CD4-positive, alpha-beta T cell treated with Interleukin-1 beta for 1 hour (primary cell): ENCODE data around the gene FER.
"Not testable (repeated sequence)": the region's sequence is repeated elsewhere in the genome, so short reads cannot be mapped to it uniquely, and the experiment has no call there.

Experiments
- DNase-seq, 2 donors: peaks; one replicate each; pipeline ENCODE4 v3.0.0-alpha.2; 2020 to 2022

The FER gene

DNA sequence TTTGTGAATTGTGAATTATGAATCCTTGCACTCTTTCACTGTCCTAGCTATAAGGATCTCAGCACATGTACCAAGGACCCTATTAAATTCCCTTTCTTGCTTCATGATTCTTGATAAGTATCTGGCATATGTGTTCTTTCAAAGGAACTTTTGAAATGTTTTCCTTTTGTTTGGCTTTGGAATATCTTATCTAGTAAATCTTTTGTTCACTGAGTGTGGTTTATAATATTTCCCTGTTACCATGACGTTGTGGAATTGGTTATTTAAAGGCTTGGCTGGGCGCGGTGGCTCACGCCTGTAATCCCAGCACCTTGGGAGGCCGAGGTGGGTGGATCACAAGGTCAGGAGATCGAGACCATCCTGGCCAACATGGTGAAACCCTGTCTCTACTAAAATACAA lies 151.5 kb downstream of the FER start:
- not testable (repeated sequence) for DNase-seq

- DNase-seq, result no peak
Observed at GRCh38 chr5:108900668-108901067, 153.0 kb downstream of the FER start.

DNA sequence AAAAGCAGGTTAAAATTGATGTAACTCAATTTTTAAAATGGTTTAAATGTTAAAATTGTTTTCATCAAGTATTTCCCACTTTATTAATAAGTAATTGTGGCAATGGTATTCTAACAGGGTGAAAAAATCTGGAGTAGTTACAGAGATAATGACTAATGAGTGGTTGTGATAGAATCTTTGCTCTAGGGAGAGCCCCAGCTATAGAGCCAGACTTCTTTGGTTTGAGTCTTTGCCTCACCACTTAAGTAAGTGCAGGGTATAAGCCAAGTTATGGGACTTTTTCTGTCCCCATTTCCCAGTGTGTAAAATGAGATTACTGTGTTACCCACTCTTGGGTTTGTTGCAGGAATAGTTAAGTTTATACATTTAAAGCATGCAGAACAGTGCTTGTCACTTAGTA lies 158.1 kb downstream of the FER start:
- DNase-seq, result no peak

GRCh38 chr5:108910627-108911026 lies 162.9 kb downstream of the FER start:
- DNase-seq, result no peak

GRCh38 chr5:108911055-108911454 lies 163.4 kb downstream of the FER start:
- no peak for DNase-seq

DNA sequence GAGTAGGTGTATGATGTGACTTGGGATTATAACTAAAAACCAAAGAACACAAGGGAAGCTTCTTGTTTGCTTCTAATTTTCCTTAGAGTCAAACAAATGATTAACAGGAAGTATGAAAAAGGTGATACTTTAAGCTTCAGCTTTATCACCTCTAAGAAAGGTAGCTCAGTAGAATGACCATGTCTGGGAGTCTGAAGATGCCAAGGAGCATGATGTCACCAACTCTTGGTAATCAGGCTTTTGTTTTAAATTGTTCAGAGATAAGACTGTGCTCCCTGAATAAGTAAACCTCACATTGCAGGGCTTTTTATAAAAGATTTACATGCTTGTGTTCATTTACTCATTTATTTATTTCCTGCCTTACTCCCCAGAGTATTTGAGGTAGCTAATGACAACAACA lies 169.9 kb downstream of the FER start:
- no peak for DNase-seq

DNA sequence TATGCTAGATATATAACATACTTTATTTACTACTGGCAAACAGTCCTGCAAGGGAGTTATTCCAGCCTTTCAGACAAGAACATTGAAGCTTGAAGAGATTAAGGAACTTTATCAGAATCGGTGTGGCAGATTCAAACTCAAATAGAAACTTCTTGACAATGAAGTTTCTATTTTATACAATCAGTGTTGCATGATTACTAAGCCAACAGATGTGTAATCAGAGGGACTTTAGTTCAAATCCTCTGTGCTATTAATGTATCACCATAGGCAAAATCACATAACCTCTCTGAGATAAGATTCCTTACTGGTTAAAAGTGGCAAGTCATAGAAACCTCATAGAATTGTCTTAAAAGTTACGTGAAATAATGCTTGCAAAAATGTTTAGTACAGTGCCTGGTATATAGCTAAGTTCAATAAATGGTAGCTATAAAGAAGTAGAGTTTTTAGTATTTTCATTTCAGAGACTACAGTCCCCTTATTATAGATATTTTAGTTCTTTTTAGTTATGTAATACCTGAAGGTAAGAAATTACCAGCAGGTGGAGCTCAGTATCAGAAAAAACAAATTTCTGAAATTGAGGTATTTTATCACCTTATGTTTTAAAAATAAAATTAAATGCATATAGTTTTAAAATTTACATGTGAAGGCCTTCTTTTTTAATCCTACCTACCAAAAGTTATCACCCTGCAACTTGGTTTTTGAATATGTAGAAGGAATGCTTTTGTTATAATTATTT lies 172.1 kb downstream of the FER start:
- no peak for DNase-seq

DNA sequence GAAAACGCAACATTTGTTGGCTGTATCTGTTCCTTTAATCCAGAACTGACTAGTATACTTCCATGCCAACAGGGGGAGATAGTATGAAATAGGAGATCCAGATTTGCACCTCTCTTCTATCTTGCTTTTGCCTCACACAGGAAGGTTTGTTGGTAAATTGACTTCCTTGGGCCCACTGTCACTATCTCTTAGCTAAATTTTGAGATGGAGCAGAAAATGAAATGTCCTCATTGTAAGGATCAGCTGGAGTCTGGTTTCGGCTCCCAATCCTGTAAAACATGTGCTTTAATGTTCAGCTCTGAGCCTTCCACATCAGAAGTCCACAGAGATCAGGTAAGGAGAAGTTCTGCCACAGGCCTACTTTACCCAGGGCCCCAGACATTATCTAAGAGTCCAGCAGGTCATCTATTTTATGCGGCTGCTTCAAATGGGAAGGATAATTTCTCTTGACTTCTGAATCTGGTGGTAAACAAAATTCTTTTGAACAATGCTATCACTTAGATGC lies 176.8 kb downstream of the FER start:
- no peak for DNase-seq

- no peak for DNase-seq
Observed at GRCh38 chr5:108925073-108925472, 177.4 kb downstream of the FER start.

- no peak for DNase-seq
Observed at GRCh38 chr5:108930107-108930506, 182.4 kb downstream of the FER start.

DNA sequence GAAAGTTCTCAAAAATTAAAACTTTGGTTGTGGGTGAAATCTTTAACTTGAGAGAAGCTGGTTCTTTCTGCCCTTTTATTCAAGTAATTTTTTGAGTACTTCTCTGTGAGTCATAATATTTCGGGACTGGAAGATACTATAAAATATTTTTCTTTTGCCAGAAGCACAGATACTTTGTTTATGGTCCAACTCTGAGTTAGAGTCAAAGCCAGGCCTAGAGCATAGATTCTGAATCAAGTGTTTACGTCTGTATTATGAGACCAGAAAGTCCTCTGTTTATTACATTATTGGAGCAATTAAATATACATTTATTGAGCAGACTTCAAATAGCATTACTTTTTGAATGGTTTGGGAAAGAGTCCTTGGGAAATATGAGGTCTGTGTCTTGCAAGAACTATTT lies 187.9 kb downstream of the FER start:
- no peak for DNase-seq

DNA sequence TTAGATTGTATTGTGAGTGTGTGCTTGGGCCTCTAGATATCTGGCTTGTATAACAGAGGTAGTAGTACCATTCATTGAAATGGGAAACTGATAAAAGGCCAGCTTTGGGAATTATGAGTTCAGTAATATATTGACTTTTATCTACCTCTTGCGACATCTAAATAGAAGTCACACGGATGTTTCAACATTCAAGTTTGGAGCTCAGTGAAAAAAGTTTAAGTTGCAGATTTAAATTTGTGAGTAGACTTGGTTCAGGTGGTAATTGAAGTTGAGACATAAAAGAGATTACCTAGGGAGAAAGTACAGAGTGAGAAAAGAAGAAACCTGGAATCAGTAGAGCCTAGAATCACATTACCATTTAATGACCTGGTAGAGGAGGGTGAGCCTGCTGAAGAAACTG lies 189.5 kb downstream of the FER start:
- no peak for DNase-seq

DNA sequence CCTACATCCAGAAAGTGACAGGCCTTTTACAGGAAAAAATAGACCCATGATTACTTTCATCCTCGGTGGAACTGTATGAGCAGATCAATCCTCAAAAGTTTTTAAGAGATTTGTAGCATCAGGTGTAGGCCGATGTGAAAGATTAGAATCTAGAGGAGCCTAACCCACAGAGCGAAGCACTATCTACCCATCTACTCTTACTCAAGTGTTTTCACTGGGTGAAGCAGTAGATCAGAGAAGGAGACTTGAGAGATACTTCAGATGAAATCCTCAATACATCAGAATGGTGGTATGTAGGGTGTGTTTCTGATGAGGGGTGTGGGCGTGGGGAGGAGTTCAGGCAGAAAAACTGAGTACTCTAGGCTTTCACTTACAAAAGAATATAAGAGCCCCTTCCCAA lies 192.8 kb downstream of the FER start:
- DNase-seq, result no peak

DNA sequence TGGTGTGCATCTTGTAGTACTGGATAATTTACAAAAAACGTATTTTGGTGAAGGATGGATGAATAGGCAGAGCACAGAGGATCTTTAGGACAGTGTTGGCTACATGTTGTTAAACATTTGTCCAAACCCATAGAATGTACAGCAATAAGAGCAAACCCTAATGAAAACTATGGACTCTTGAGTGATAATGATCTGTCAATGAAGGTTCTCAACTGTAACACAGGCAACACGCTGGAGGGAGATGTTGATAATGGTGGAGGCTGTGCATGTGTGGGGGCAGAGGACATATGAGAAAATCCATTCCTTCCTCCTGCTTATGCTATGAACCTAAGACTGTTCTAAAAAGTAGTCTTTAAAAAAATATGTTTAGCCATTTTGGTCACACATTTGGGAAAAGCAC lies 194.0 kb downstream of the FER start:
- no peak for DNase-seq

DNA sequence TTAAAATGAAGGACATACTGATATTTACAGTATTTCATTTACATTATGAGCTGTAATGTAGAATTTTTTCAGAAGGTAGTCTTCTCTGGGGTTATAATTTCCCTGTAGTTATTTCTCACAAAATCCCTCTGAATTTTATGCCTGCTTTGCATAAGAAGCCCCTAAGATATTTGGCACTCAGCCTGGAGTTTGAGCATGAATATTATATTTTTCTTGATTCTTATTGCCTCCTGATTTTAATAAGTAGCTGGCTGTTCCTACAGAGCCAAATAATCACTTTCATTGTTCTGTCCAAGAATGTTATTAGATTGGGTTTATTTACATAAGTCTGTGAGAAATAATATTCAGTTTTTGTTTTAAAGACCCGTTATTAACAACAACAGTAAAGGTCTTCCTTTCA lies 195.0 kb downstream of the FER start:
- no peak for DNase-seq

DNA sequence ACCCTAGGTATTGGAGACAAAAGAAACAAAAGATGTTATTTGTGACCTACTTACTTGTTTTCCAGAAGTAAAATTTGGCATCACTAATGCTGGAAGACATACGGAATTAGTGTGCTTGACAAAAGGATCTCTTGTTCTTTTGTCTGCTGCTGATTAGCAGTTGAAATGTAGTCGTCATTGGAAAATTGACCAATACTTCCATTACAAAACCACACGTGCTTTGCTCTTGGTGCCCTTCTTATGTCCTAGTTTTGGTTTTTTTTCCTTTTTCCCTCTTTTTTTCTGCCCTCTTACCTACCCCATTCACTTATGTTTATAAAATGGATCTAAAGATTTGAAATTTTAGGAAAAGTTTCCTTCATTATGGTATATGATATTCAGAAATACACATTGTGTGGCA lies 197.4 kb downstream of the FER start:
- no peak for DNase-seq

GRCh38 chr5:108946008-108946407 lies 198.3 kb downstream of the FER start:
- DNase-seq, result no peak

GRCh38 chr5:108947164-108947563 lies 199.5 kb downstream of the FER start:
- no peak for DNase-seq

DNA sequence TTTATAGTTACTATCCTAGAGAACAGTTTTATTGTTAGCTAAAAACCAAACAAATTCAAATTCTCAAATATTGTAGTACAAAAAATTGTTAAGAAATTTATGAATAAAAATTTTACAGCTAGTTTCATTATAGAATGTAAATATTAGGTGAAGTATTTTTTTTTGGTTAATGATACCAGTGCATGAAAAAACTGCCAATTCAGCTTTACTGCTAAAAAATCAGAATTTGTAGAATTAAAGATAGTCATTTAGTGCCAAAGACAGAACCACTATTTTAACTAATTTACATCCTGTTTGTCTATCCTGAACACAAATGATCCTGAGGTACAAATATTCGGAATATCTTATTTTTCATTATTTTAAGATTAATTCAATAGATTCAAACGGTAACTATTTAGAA lies 202.6 kb downstream of the FER start:
- no peak for DNase-seq

GRCh38 chr5:108953940-108954339 lies 206.2 kb downstream of the FER start:
- DNase-seq, result no peak

DNA sequence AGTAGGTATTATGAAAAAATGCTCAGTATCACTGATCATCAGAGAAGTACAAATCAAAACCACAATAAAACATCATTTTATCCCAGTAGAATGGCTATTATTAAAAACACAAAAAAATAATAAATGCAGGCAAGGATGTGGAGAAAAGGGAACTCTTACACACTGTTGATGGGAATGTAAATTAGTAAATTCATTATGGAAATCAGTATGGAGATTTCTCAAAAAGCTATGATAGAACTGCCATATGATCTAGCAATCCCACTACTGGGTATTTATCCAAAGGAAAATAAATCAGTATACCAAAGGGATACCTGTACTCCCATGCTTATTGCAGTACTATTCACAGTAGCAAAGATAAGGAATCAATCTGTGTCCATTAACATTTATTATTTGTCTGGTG lies 209.6 kb downstream of the FER start:
- no peak for DNase-seq

DNA sequence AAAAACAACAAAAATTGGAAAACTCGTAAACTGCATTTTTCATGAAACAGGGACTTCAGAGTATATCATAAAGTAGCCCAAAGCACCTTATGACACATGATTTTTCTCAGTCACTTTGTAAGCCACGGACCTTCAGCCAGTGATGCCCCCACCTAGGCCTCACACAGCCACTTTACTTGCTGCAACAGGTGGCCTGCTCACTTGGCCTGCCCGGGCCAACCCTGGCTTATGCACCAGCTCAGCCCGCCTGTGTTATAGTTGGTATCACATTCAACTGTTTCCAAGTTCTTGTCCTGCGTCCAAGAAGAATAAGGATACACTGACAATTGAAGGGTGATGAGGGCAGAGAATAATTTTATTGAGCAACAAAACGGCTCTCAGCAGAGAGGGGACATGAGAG lies 219.2 kb downstream of the FER start:
- DNase-seq, result no peak

DNA sequence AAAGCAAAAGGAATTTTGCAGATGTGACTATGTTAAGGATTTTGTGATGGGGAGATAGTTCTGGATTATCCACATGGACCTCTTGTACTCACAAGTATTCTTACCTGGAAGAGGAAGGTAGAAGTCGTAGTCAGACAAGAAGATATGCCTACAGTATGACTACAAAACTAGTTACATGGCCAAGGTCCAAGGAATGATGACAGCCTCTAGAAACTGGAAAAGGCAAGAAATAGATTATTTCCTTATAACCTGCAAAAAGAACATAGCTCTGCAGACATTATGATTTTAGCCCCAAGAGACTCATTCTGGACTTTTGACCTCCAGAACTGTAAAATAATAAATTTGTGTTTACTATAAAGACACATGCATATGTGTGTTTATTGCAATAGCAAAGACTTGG lies 226.9 kb downstream of the FER start:
- no peak for DNase-seq

DNA sequence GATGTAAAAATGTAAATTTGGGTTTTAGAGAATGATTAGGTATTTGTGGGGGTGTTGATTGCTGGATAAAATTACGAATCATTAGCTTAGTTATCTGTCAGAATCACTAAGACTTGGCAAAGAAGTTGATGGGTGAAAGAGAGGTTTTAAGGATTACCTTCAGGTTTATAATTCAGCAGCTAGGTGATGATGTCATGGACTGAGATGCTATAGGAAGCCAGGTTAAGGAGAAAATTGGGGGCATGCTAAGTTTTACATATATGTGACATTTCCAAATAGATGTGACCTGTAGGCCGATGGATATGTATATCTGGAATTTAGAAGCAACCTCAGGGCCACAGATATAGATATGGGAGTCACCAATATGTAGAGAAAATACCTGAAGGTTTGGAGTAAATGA lies 228.0 kb downstream of the FER start:
- DNase-seq, result no peak

DNA sequence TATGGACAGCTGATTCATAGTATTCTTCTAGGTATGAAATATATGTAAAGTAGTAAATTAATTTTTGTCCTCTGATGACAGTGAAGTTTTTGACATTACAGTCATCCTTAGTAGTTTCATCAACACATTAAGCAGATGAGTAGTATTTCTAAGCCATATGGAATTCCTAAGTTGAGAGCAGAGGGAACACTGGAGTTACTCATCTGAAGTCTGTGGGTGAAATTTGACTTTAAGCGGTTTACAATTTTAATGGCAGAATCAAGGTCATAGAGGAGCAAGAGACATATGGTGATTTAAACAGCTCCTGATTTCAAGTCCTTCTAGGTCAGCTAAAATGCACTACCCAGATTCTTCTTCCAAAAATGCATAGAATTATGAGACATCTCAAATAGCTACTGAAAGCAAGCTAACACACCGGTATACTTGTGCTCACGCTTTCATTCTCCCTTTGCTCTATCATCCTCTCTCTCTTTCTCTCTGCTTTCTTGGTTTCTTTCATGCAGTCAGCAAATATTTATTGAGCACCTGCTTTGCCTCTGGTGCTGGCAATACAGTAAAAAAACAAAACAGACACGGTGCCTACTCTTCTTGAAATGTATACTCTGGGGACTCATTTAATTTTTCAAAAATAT lies 235.9 kb downstream of the FER start:
- no peak for DNase-seq
